Myocyte (in vitro differentiated cells): Measurements from ENCODE around the gene NOL4L. TPM values are rescaled to one million over a fixed set of nuclear protein-coding genes. Genes with fewer than 3 reads are reported as not detected.

Experiments used
- DNase-seq: peaks from one replicate; pipeline ENCODE4 v3.0.0-alpha.2; 2012; ENCODE audit warnings: low read depth
- total RNA-seq: library from RNA; depleted of rRNA; stranded (reverse); fragments of >200 nt; gene quantifications from 2 replicates; pipeline ENCODE4 v1.2.3, GENCODE V29; 2014

NOL4L gene
- total RNA-seq, 1 donor from 2014 or later = 2.5 TPM

GRCh38 chr20:32613192-32614053, 28.3 kb upstream of the NOL4L start:
- no peak for DNase-seq

GRCh38 chr20:32612351-32613191, 27.4 kb upstream of the NOL4L start:
- no peak for DNase-seq

- no peak for DNase-seq
These were observed 26.7 kb upstream of the NOL4L start for GRCh38 chr20:32611868-32612267.

- DNase-seq = no peak
These were observed 26.2 kb upstream of the NOL4L start for GRCh38 chr20:32611286-32611685.

- DNase-seq = no peak
These were observed 25.5 kb upstream of the NOL4L start for GRCh38 chr20:32610472-32611218.

GRCh38 chr20:32609993-32610392, 24.9 kb upstream of the NOL4L start:
- no peak for DNase-seq

- no peak for DNase-seq
These were observed 24.1 kb upstream of the NOL4L start for GRCh38 chr20:32609111-32609773.

- DNase-seq = no peak
These were observed 23.5 kb upstream of the NOL4L start for GRCh38 chr20:32608664-32609015.

GRCh38 chr20:32607727-32608663, 22.9 kb upstream of the NOL4L start:
- no peak for DNase-seq

GRCh38 chr20:32607324-32607723, 22.2 kb upstream of the NOL4L start:
- DNase-seq = no peak

GRCh38 chr20:32606790-32607189, 21.7 kb upstream of the NOL4L start:
- DNase-seq = no peak

GRCh38 chr20:32606107-32606506, 21.0 kb upstream of the NOL4L start:
- DNase-seq = no peak

GRCh38 chr20:32605167-32605656, 20.1 kb upstream of the NOL4L start:
- DNase-seq = peak; percentile 60

GRCh38 chr20:32603046-32603726, 18.1 kb upstream of the NOL4L start:
- no peak for DNase-seq

- DNase-seq = no peak
These were observed 17.1 kb upstream of the NOL4L start for GRCh38 chr20:32602273-32602672.

- DNase-seq = no peak
These were observed 15.6 kb upstream of the NOL4L start for GRCh38 chr20:32600681-32601237.

- no peak for DNase-seq
These were observed 14.7 kb upstream of the NOL4L start for GRCh38 chr20:32599783-32600340.

GRCh38 chr20:32598606-32599005, 13.5 kb upstream of the NOL4L start:
- no peak for DNase-seq

GRCh38 chr20:32597714-32598113, 12.6 kb upstream of the NOL4L start:
- no peak for DNase-seq
